HEK293 (cell line): ENCODE data around the gene FBRSL1.

Experiments
- CTCF ChIA-PET: fragments of 350-600 bp; formaldehyde crosslinking; extraction: SDS; loops from one replicate; lab custom pipeline; 2021; ENCODE audit warnings: antibody characterized with exemption; lab: Yijun Ruan, JAX
- POLR2A ChIA-PET: fragments of 300-600 bp; formaldehyde crosslinking; extraction: SDS; loops from one replicate; lab custom pipeline; 2020; ENCODE audit warnings: antibody characterized with exemption, inconsistent platforms; lab: Yijun Ruan, JAX
- H3K27ac ChIP-seq: fragments of 200-500 bp; sonication (Bioruptor generic); 2 replicates; pipeline ENCODE4 v1.5.1; 2014; ENCODE audit warnings: low read depth, low read length, control low read depth, inconsistent platforms; ENCODE audit errors: extremely low read depth
- H3K36me3 ChIP-seq, 2 experiments: fragments of 200-500 bp in 1 of 2; sonication (Bioruptor generic) in 1 of 2; 1 replicate in 1 of 2; 2 replicates in 1 of 2; pipeline ENCODE4 v1.5.1; 2014 to 2017; ENCODE audit warnings: inconsistent platforms in 2 of 2, low read length in 2 of 2; ENCODE audit not compliant: control insufficient read depth in 2 of 2, insufficient read depth in 1 of 2
- H3K4me1 ChIP-seq: fragments of 200-500 bp; sonication (Bioruptor generic); 2 replicates; pipeline ENCODE4 v1.5.1; 2014; ENCODE audit warnings: mild to moderate bottlenecking, low read length, inconsistent platforms; ENCODE audit not compliant: control insufficient read depth, insufficient read depth
- H3K4me3 ChIP-seq: 2 replicates; pipeline ENCODE4 v1.5.1; 2011; ENCODE audit warnings: low read depth, mild to moderate bottlenecking, control low read depth, low read length, moderate library complexity
- H3K9me3 ChIP-seq: fragments of 200-500 bp; sonication (Bioruptor generic); 2 replicates; pipeline ENCODE4 v1.5.1; 2014; ENCODE audit warnings: low read depth, low read length, inconsistent platforms; ENCODE audit not compliant: control insufficient read depth, insufficient read depth
- GLIS1 ChIP-seq: fragments of 450-650 bp; formaldehyde crosslinking; IDR thresholded peaks from 2 replicates; pipeline ENCODE4 v1.5.1; 2016; ENCODE audit warnings: missing biosample characterization, missing genetic modification characterization
- GLIS2 ChIP-seq: fragments of 450-650 bp; formaldehyde crosslinking; IDR thresholded peaks from 2 replicates; pipeline ENCODE4 v1.5.1; 2016; ENCODE audit warnings: missing biosample characterization, missing genetic modification characterization
- PRDM1 ChIP-seq: fragments of 450-650 bp; formaldehyde crosslinking; IDR thresholded peaks from 2 replicates; pipeline ENCODE4; 2016; ENCODE audit warnings: missing biosample characterization, missing genetic modification characterization
- REST ChIP-seq: fragments of 450-650 bp; formaldehyde crosslinking; IDR thresholded peaks from 2 replicates; pipeline ENCODE4 v1.5.1; 2016; ENCODE audit warnings: missing biosample characterization, missing genetic modification characterization
- ZNF157 ChIP-seq: fragments of 450-650 bp; formaldehyde crosslinking; IDR thresholded peaks from 2 replicates; pipeline ENCODE4 v1.5.1; 2016; ENCODE audit warnings: missing biosample characterization, missing genetic modification characterization
- ZNF311 ChIP-seq: fragments of 450-650 bp; formaldehyde crosslinking; IDR thresholded peaks from 2 replicates; pipeline ENCODE4 v1.5.1; 2017; ENCODE audit warnings: missing biosample characterization, missing genetic modification characterization, borderline replicate concordance
- ZNF350 ChIP-seq: fragments of 450-650 bp; formaldehyde crosslinking; IDR thresholded peaks from 2 replicates; pipeline ENCODE4 v1.5.0; 2017; ENCODE audit warnings: missing biosample characterization, mild to moderate bottlenecking, missing genetic modification characterization
- ZNF394 ChIP-seq: fragments of 450-650 bp; formaldehyde crosslinking; IDR thresholded peaks from 2 replicates; pipeline ENCODE4 v1.5.1; 2016; ENCODE audit warnings: missing biosample characterization, missing genetic modification characterization, mild to moderate bottlenecking, moderate library complexity, borderline replicate concordance
- ZNF518A ChIP-seq: fragments of 450-650 bp; formaldehyde crosslinking; conservative IDR thresholded peaks from 2 replicates; pipeline ENCODE4 v1.5.1; 2016; ENCODE audit warnings: low read depth, missing biosample characterization, missing genetic modification characterization
- ZNF777 ChIP-seq: fragments of 450-650 bp; formaldehyde crosslinking; IDR thresholded peaks from 2 replicates; pipeline ENCODE4 v1.5.1; 2017; ENCODE audit warnings: missing biosample characterization, missing genetic modification characterization, borderline replicate concordance
- ZNF792 ChIP-seq: fragments of 450-650 bp; formaldehyde crosslinking; IDR thresholded peaks from 2 replicates; pipeline ENCODE4 v1.5.1; 2016; ENCODE audit warnings: missing biosample characterization, missing genetic modification characterization
- ZSCAN16 ChIP-seq: fragments of 450-650 bp; formaldehyde crosslinking; IDR thresholded peaks from 2 replicates; pipeline ENCODE4 v1.5.1; 2016; ENCODE audit warnings: missing biosample characterization, missing genetic modification characterization

The FBRSL1 gene

GRCh38 chr12:132494294-132495164 is 4.6 kb downstream of the FBRSL1 start:
- ChIA-PET CTCF (interaction anchor here (0.7 kb wide), 1 partner anchor 44 kb away, joined by 3 read pairs; no protein-coding TSS in a partner anchor), POLR2A (no interaction called here)
- no peak overlapping the region for H3K4me3 ChIP-seq
- no peak overlapping the region for H3K27ac ChIP-seq
- peaks cover 3% of the 10 kb centered on the region; the same call in 1 of the 2 replicates for H3K4me1 ChIP-seq
- TF ChIP-seq REST (tag by site-specific recombination), result peak; percentile 85
- TF ChIP-seq ZNF792 (tag by site-specific recombination), result no peak
- TF ChIP-seq ZNF157, result no peak
- no peak for TF ChIP-seq ZSCAN16 (tag by site-specific recombination)
- peak; percentile 90; the same call in 1 of the 2 replicates for TF ChIP-seq PRDM1 (tag by site-specific recombination)
- peaks cover 0 to 17% of the 10 kb centered on the region in 2 experiments; a peak in 1 of 3 replicates for H3K36me3 ChIP-seq
- no peaks in the 10 kb centered on the region for H3K9me3 ChIP-seq

- no peak overlapping the region for H3K27ac ChIP-seq
- peaks cover 3% of the 10 kb centered on the region; the same call in 1 of the 2 replicates for H3K4me1 ChIP-seq
- H3K36me3 ChIP-seq, result peaks cover 0 to 17% of the 10 kb centered on the region in 2 experiments; a peak in 1 of 3 replicates
- ChIA-PET CTCF (no interaction called here), POLR2A (no interaction called here)
- no peaks in the 10 kb centered on the region for H3K9me3 ChIP-seq
- H3K4me3 ChIP-seq, result no peak overlapping the region
- peak; percentile 24; the same call in 1 of the 2 replicates for TF ChIP-seq GLIS1 (tag by site-specific recombination)
- TF ChIP-seq ZNF777, result no peak
- TF ChIP-seq GLIS2 (tag by site-specific recombination), result peak; percentile 55; the same call in 1 of the 2 replicates
- TF ChIP-seq ZNF311 (tag by site-specific recombination), result no peak
- TF ChIP-seq ZNF518A (tag by site-specific recombination), result no peak
- TF ChIP-seq ZNF394, result no peak
- TF ChIP-seq ZNF350 (tag by site-specific recombination), result no peak
Measured at GRCh38 chr12:132495165-132495544, 5.2 kb downstream of the FBRSL1 start.
